T47D (cell line): ENCODE results near the gene SUPV3L1.

ENCODE experiments used
- DNase-seq, 2 experiments: peaks; one replicate each; pipeline versions ENCODE4 v3.0.0 to v3.0.0-alpha.2; 2011 to 2012; ENCODE audit warnings: low read depth in 1 of 2, low spot score in 1 of 2
- JUND ChIP-seq: IDR thresholded peaks from 2 replicates; pipeline ENCODE4 v1.6.1; 2012; ENCODE audit warnings: low read depth
- in situ Hi-C: cut with HindIII; loops from 2 replicates; pipeline ENCODE4 v1.10.0; 2016; ENCODE audit warnings: low sequenced_read_pairs, low pct_unique_long_range_greater_than_20kb

SUPV3L1 gene

DNA sequence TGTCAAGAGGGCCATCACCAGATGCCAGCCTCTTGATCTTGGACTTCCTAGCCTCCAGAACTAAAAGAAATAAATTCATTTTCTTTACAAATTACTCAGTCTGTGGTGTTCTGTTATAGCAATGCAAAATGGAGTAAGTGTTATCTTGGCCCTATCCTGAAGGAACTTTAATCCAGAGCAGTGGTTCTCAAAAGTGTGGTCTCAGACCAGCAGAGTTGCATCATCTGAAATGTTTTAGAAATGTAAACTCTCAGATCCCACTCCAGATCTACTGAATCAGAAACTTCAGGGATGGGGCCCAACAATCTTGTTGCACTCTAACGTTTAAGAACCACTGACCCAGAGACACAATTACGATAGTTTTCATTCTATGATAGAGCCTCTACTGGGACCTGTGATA lies 3.2 kb upstream of the SUPV3L1 start:
- in situ Hi-C loops = no loop called here
- no peak for DNase-seq
- TF ChIP-seq JUND = no peak

DNA sequence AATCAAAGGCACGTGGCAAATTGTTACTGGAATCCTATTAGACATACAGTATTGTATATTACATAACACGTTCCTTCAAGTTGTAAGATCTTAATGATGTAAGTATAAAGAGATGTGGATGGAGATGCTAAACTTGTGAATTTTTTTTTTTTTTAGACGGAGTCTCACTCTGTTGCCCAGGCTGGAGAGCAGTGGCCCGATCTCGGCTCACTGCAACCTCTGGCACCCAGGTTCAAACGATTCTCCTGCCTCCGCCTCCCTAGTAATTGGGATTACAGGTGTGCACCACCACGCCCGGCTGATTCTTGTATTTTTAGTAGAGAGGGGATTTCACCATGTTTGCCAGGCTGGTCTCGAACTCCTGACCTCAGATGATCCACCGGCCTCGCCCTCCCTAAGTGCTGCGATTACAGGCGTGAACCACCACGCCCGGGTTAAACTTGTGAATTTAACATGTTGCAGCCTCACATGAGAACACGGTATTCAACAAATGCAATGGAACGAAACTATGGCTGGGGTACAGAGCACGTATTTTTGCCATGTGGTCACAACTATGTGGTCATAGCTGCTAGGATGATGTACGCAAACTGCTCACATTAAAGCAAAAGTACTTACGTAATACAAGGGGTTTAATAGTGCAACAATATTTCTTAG lies 818 bp upstream of the SUPV3L1 start:
- in situ Hi-C loops = no loop called here
- TF ChIP-seq JUND = no peak
- DNase-seq = no peak

GRCh38 chr10:69180525-69181204 lies 631 bp downstream of the SUPV3L1 start:
- DNase-seq = no peak
- no peak for TF ChIP-seq JUND
- in situ Hi-C loops = no loop called here

DNA sequence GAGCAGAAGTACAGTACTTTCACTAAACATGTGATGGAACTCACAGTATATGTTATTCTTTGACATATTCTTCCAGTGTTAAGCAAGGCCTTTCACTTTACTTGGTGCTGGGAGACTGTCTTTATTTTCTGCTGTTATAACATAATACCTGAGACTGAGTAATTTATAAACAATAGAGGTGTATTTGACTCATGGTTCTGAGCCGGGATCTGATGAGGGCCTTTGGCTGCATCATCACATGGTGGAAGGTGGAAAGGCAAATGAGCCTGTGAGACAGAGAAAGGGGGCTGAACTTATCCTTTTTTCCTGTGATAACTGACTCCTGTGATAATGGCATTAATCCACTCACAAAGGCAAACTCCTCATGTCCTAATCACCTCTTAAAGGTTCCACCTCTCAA lies 1.4 kb downstream of the SUPV3L1 start:
- DNase-seq = no peak
- in situ Hi-C loops = no loop called here
- TF ChIP-seq JUND = no peak

DNA sequence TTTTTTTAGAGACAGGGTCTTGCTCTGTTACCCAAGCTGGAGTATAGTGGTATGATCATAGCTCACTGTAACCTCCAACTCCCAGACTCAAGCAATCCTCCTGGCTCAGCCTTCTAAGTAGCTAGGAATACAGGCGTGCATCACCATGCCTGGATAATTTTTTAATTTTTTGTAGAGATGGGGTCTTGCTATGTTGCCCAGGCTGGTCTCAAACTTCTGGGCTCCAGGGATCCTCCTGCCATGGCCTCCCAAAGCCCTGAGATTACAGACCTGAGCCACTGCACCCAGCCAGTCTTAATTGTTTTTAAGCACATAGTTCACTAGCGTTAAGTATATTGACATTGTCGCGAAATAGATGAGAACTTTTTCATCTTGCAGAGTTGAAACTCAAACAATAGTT lies 2.0 kb downstream of the SUPV3L1 start:
- no peak for DNase-seq
- TF ChIP-seq JUND = no peak
- in situ Hi-C loops = no loop called here

DNA sequence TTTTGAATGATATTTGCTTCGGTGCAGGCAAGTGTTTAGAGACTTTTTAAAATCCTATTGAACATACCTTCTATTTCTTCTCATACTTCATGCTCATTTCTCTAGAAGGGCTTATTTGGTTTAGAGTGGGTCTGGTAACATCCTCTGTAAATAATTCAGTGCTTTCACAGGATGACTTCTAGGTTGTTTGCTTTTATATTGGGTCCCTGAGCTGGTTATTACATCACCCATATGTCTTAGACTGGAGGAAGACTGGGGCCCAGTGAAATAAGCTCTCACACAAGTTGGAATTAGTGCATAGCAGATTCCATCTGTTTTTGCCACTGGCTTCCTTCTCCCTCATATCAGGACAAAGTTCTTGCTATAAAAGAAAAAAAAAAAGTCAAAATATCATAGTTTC lies 6.5 kb downstream of the SUPV3L1 start:
- TF ChIP-seq JUND = no peak
- no peak for DNase-seq
- in situ Hi-C loops = no loop called here

DNA sequence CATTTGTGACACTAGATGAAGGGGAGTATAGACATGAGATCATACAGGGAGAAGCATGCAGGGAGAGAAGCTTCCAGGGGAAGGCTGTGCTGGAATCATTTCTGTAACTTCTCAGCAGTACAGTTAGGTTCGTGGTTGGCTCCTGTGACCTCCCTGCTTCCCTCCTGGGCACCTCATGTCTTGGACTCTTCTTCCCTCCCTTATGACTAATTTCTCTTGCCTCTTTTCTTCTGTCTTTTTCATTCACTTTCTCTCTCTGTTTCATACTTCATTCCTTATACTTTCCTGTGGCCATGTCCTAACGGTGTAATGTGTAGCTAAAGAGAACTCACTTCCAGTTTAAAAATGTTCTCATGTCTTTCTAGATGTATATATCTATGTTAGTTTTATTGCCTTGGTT lies 21.0 kb downstream of the SUPV3L1 start:
- in situ Hi-C loops = no loop called here
- TF ChIP-seq JUND = no peak
- DNase-seq = no peak

GRCh38 chr10:69202332-69202731 lies 22.3 kb downstream of the SUPV3L1 start:
- no peak for DNase-seq
- in situ Hi-C loops = no loop called here
- no peak for TF ChIP-seq JUND

DNA sequence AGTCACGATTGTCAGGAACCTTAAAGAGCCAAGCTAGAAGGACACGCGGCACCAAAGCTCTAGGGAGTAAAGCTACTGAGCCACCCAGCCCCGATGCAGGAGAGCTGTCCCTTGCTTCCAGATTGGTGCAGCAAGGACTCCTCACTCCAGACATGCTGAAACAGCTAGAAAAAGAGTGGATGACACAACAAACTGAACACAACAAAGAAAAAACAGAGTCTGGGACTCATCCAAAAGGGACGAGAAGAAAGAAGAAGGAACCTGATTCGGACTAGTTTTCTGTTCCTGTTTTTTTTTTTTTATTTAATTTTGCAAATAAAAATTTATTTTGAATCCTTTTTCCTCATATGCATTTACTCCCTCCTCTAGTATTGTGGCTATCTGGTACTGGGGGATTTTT lies 28.7 kb downstream of the SUPV3L1 start:
- no peak for TF ChIP-seq JUND
- no peak for DNase-seq
- in situ Hi-C loops = no loop called here

GRCh38 chr10:69209787-69210484 lies 29.9 kb downstream of the SUPV3L1 start:
- no peak for DNase-seq
- TF ChIP-seq JUND = no peak
- in situ Hi-C loops = no loop called here

GRCh38 chr10:69211104-69211503 lies 31.1 kb downstream of the SUPV3L1 start:
- no peak for TF ChIP-seq JUND
- in situ Hi-C loops = no loop called here
- DNase-seq = no peak

- DNase-seq = no peak
- TF ChIP-seq JUND = no peak
- in situ Hi-C loops = no loop called here
These were observed 31.5 kb downstream of the SUPV3L1 start for GRCh38 chr10:69211524-69211923.

DNA sequence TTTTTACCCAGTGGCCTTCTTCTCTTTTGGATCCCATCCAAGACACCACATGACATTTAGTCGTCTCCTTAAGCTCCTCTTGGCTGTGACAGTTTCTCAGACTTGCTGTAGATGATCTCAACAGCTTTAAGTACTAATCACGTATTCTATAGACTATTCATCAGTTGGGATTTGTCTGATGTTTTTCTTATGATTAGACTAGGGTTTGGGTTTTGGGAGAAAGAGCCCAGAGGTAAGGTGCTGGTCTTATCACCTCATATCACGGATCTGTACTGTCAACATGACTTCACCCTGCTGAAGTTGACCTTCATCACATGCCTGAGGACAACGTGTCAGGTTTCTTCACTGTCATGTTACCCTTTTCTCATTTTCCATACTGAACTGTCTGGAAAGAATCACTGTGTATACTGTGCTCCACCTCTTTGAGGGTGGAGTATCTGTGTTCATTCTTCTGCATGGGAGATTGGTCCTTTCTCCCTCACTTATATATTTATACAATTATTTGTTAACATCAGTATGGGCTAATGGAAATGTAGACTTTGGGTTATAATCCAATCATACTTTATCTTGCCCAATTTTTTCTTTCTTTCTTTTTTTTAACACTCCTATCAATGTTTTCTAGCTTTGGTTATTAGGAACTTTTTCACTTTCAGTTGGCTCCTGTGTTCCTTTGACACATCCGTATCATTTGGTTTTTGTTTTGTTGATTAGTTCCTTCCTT lies 33.7 kb downstream of the SUPV3L1 start:
- in situ Hi-C loops = no loop called here
- no peak for DNase-seq
- TF ChIP-seq JUND = no peak
